Stomach smooth muscle (tissue), 2 donors: ENCODE data around the gene PAXIP1.

Experiments
- H3K27ac ChIP-seq: one replicate; pipeline ENCODE4 v1.7.0; 2013; ENCODE audit warnings: mild to moderate bottlenecking, low read length, inconsistent platforms
- H3K27me3 ChIP-seq, 2 donors: one replicate each; pipeline ENCODE4 v1.7.0; 2013; ENCODE audit warnings: low read length in 2 of 2; ENCODE audit not compliant: insufficient read depth in 2 of 2, control insufficient read depth in 1 of 2
- H3K36me3 ChIP-seq, 2 donors: one replicate each; pipeline ENCODE4 v1.7.0; 2013; ENCODE audit warnings: low read length in 2 of 2; ENCODE audit not compliant: control insufficient read depth in 2 of 2, insufficient read depth in 2 of 2
- H3K4me1 ChIP-seq: one replicate; pipeline ENCODE4 v1.7.0; 2013; ENCODE audit warnings: low read length; ENCODE audit not compliant: control insufficient read depth, insufficient read depth
- H3K4me3 ChIP-seq, 2 donors: one replicate each; pipeline ENCODE4 v1.7.0; 2013; ENCODE audit warnings: low read length in 2 of 2
- H3K9ac ChIP-seq, 2 donors: one replicate each; pipeline ENCODE4 v1.7.0; 2013; ENCODE audit warnings: low read length in 2 of 2, mild to moderate bottlenecking in 1 of 2
- H3K9me3 ChIP-seq, 2 donors: one replicate each; pipeline ENCODE4 v1.7.0; 2013; ENCODE audit warnings: low read length in 2 of 2; ENCODE audit not compliant: control insufficient read depth in 2 of 2
- donor health status: healthy.
- donor health status: Pancreatic carcinoma.

The PAXIP1 gene

GRCh38 chr7:155017834-155018233 lies 14.9 kb upstream of the PAXIP1 start:
- no peak overlapping the region for H3K4me3 ChIP-seq
- no peaks in the 10 kb centered on the region for H3K9me3 ChIP-seq
- H3K36me3 ChIP-seq = no peaks in the 10 kb centered on the region
- H3K9ac ChIP-seq = no peak overlapping the region
- H3K4me1 ChIP-seq = no peaks in the 10 kb centered on the region
- no peaks in the 10 kb centered on the region for H3K27me3 ChIP-seq
- no peak overlapping the region for H3K27ac ChIP-seq

DNA sequence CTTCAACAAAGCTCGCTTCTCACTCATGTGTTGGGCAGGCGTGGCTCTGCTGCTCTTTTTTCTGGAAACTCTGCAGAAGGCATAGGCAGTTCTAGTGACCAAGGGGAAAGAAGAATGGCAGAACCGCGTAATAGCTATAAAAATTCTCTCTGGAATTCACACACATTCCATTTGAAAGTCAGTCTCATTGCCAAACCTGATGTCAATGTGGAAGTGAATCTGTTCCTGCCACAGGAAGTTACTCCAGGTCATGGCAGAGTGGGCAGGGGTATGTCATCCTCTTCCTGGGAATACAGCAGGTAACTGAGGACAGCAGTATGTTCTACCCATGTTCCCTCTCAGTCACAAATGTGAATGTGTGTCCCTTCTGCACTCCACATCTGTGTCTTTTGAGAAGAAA lies 8.2 kb upstream of the PAXIP1 start:
- H3K9ac ChIP-seq = no peak overlapping the region
- no peaks in the 10 kb centered on the region for H3K9me3 ChIP-seq
- H3K27ac ChIP-seq = no peak overlapping the region
- H3K4me1 ChIP-seq = no peaks in the 10 kb centered on the region
- no peaks in the 10 kb centered on the region for H3K27me3 ChIP-seq
- no peaks in the 10 kb centered on the region for H3K36me3 ChIP-seq
- H3K4me3 ChIP-seq = no peak overlapping the region

- no peaks in the 10 kb centered on the region for H3K27me3 ChIP-seq
- no peaks in the 10 kb centered on the region for H3K4me1 ChIP-seq
- H3K4me3 ChIP-seq = no peak overlapping the region
- H3K9me3 ChIP-seq = no peaks in the 10 kb centered on the region
- no peak overlapping the region for H3K9ac ChIP-seq
- H3K36me3 ChIP-seq = no peaks in the 10 kb centered on the region
- H3K27ac ChIP-seq = no peak overlapping the region
Measured at GRCh38 chr7:155009570-155010157, 6.7 kb upstream of the PAXIP1 start.

- Histone ChIP-seq H3K36me3 (no peaks in the 10 kb centered on the region), H3K4me1 (peaks cover 7% of the 10 kb centered on the region), H3K9ac (no peak overlapping the region), H3K4me3 (no peak overlapping the region), H3K9me3 (no peaks in the 10 kb centered on the region), H3K27me3 (no peaks in the 10 kb centered on the region), H3K27ac (no peak overlapping the region)
Measured at GRCh38 chr7:155007947-155008346, 5.0 kb upstream of the PAXIP1 start.

- H3K9me3 ChIP-seq = no peaks in the 10 kb centered on the region
Measured at GRCh38 chr7:155003376-155004214, 671 bp upstream of the PAXIP1 start.

GRCh38 chr7:155002411-155003091 lies 373 bp downstream of the PAXIP1 start:
- H3K4me3 ChIP-seq = peak overlapping the region; percentile 64 to 91
- no peaks in the 10 kb centered on the region for H3K27me3 ChIP-seq
- H3K4me1 ChIP-seq = peaks cover 13% of the 10 kb centered on the region
- peak overlapping the region in 1 of 2 donors; percentile 66 for H3K9ac ChIP-seq
- H3K9me3 ChIP-seq = no peaks in the 10 kb centered on the region
- no peak overlapping the region for H3K27ac ChIP-seq
- peaks cover 5% of the 10 kb centered on the region in 2 donors for H3K36me3 ChIP-seq

More at GRCh38 chr7:155003376-155004214, 671 bp upstream of the PAXIP1 start:
- H3K27me3 ChIP-seq = no peaks in the 10 kb centered on the region
- H3K4me3 ChIP-seq = peak overlapping the region; percentile 63 to 91
- H3K36me3 ChIP-seq = no peaks in the 10 kb centered on the region
- peak overlapping the region; percentile 87 to 89 for H3K9ac ChIP-seq
- H3K4me1 ChIP-seq = peaks cover 13% of the 10 kb centered on the region
- peak overlapping the region; percentile 73 for H3K27ac ChIP-seq

GRCh38 chr7:155001756-155002410 lies 1.0 kb downstream of the PAXIP1 start:
- Histone ChIP-seq H3K9me3 (no peaks in the 10 kb centered on the region), H3K9ac (peak overlapping the region; percentile 58 to 66), H3K4me1 (peaks cover 13% of the 10 kb centered on the region), H3K27ac (no peak overlapping the region), H3K4me3 (peak overlapping the region; percentile 64 to 76), H3K27me3 (no peaks in the 10 kb centered on the region), H3K36me3 (peaks cover 6 to 11% of the 10 kb centered on the region in 2 donors)

DNA sequence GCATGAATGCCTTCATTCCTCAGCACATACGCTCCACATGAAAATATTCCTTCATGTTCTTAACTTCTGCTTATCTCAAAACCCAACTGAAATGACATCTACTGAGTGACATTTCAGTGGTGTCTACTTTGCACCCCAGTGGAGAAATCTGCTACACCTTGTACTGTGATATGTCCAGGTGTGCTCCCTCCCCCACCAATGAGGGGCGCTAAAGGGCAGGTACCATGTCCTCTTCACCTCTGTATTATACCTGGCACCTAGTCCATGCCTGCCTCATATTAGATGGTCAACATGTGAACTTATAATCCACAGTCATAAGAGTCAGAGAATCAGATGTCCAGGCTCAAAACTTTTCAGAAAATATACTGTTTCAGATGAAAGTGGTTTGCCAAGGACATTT lies 2.1 kb downstream of the PAXIP1 start:
- Histone ChIP-seq H3K27me3 (no peaks in the 10 kb centered on the region), H3K36me3 (peaks cover 10 to 13% of the 10 kb centered on the region in 2 donors), H3K4me3 (no peak overlapping the region), H3K9me3 (no peaks in the 10 kb centered on the region), H3K27ac (no peak overlapping the region), H3K4me1 (peaks cover 13% of the 10 kb centered on the region), H3K9ac (no peak overlapping the region)

DNA sequence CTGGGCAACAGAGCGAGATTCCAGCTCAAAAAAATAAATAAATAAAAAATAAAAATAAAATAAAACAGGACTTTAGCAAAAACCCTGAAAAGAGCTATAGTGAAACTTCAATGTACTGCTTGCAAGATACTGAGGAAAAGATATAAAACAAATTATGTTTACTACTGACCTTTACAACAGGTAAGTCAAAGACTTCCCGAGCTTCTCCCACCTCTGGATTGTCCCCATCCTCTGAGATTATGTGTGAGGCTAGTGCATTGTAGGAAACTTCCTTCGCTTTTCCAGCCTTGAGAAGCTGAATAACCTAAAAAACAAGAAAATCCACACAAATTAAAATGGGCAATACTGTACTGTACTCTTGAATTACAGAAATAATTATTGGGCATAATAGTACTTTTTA lies 4.4 kb downstream of the PAXIP1 start:
- H3K4me1 ChIP-seq = peaks cover 6% of the 10 kb centered on the region
- H3K4me3 ChIP-seq = no peak overlapping the region
- H3K9ac ChIP-seq = no peak overlapping the region
- no peaks in the 10 kb centered on the region for H3K9me3 ChIP-seq
- no peaks in the 10 kb centered on the region for H3K27me3 ChIP-seq
- no peak overlapping the region for H3K27ac ChIP-seq
- peaks cover 14 to 17% of the 10 kb centered on the region in 2 donors for H3K36me3 ChIP-seq

DNA sequence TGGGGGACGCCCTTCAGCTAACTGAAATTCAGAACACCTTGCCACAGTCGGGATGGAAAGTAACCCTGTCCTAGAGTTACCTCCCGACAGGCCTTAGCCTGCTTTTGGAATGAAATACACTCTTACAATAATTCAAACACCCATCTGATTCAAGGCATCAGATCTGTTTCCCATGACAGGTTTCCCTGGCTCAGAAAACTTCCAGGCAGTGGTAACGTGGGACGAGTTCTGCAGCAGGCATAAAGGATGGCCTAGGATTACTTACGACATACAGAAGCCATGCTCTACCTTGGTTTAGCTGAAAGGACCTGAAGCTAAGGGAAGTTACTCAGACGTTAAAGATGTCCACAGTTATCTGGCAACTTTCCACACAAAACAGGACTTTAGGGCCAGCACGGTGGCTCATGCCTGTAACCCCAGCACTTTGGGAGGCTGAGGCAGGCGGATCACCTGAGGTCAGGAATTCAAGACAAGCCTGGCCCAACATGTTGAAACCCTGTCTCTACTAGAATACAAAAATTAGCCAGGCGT lies 5.0 kb downstream of the PAXIP1 start:
- Histone ChIP-seq H3K4me1 (peaks cover 6% of the 10 kb centered on the region), H3K36me3 (peaks cover 16 to 20% of the 10 kb centered on the region in 2 donors), H3K9ac (no peak overlapping the region), H3K27me3 (no peaks in the 10 kb centered on the region), H3K9me3 (no peaks in the 10 kb centered on the region), H3K27ac (no peak overlapping the region), H3K4me3 (no peak overlapping the region)
